ENCODE results near the gene WBP2.

The WBP2 gene

GRCh38 chr17:75843577-75844529, 11.3 kb downstream of the WBP2 start, which contains the start of gene UNC13D:
Gene UNC13D, minus strand, starts transcription at chr17:75844404. Its CDS starts 67 bp downstream, at chr17:75844337.
- DNase-seq = no peak

- DNase-seq = no peak
Observed at GRCh38 chr17:75842963-75843576, 12.1 kb downstream of the WBP2 start.

GRCh38 chr17:75842411-75842810, 12.7 kb downstream of the WBP2 start:
- no peak for DNase-seq

DNA sequence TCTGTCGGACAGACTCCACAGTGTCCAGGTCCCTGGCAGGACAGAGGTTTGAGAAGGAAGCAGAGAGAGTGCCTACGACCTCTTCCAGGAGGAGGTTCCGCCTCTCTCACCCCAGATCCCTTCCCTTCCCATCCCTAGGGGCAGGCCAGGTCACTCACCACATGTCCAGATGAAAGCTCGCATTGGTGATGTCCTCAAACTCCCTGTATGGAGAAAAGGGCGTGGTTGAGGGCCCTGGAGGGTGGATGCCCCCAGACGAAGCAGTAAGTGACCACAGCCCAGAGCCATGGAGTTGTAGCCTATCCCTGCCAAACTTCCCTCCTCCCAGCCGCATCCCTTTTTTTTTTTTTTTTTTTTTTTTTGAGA, 14.4 kb downstream of the WBP2 start:
- DNase-seq = no peak

DNA sequence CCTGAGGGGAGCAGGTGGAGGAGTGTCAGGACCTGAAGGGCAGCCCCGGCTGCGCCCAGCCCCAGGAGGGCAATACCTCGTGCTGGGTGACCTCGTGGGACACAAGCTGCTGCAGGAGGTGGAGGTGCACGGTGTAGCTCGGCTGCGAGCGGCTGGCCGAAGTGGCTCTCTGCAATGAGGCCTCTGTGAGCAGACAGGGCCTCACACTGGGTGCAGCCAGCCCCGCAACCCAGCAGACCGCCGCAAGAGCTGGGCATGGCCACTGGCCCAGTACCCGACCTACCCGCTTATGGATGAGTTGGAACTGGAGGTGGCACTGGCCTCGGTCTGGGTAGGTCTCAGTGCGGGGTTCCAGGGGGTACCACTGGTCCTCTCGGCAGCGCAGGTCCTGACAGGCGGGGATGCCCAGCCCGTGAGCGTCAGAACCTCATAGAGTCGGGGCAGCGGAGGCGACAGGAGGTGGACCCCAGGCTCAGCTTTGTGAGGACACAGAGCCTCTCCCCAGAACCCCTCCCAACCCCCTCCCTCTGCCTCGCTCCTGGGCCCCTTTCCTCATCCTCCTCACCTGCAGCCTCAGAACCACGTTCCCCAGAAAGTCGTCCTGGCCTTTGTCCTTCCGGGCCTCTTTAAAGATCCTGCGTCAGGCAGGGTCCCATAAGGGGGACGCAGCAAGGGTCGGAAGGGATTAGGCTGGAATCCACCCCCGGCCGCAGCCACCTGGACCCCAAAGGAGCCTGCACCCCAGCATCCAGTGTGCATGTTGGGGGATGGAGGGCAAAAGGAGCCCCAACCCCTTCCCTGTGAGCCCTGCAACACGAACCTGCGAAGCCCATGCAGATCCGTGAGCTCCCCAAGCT, 15.0 kb downstream of the WBP2 start:
- DNase-seq = no peak

DNA sequence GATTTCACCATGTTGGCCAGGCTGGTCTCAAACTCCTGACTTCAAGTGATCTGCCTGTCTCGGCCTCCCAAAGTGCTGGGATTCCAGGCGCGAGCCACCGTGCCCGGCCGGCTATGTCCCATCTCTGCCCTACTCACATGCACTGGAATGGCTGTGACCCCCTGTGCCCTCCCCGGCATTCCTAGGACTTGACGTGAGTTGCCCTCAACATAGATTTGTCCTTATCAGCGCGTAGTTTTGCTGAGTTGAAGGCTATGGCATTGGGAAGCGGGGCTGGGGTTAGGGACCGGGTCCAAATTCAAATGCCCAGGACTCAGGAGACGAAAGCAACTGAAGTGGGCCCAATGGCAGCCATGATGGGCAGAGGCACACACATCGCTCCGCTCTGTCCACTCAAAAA, 16.7 kb downstream of the WBP2 start:
- DNase-seq = no peak

- no peak for DNase-seq
Observed at GRCh38 chr17:75837899-75838298, 17.2 kb downstream of the WBP2 start.

DNA sequence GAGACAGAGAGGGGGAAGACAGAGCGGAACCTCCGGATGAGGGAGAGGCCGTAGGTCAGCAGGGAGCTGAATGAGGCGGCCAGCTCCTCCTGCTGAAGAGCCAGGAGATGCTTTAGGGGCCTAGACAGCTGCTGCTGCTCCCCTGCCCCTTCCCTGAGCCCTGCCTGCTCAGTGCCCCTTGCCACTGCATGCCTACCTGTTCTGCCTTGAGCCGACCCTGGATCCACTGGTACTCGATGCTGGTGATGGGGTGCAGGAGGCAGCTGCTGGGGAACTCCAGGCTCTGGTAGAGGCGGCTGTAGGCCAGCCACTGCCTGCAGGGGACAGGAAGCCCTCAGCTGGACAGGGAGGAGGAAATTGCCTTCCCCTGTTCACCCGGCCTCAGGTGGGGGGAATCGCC, 18.5 kb downstream of the WBP2 start:
- no peak for DNase-seq

DNA sequence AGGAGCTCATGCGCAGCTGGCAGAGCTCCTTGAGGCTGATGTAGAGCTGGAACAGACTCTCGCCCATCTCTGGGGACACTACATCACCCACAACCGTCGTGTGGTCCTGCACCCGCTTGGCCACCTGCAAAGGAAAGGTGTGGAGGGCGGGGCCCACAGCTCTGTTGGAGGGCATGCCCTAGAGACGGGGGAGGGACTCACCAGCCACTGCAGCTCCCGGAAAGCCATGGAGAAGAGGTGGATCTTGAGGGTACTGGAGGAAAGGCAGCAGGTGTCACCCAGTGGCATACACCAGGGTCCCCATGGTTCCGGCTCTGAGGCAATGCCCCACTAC, 19.5 kb downstream of the WBP2 start:
- DNase-seq = no peak

- no peak for DNase-seq
Observed at GRCh38 chr17:75834928-75835653, 20.0 kb downstream of the WBP2 start.

- DNase-seq = no peak
Observed at GRCh38 chr17:75834279-75834920, 20.7 kb downstream of the WBP2 start.

- peak in 1 of 2 experiments; percentile 39 for DNase-seq
Observed at GRCh38 chr17:75832652-75833400, 22.3 kb downstream of the WBP2 start.

DNA sequence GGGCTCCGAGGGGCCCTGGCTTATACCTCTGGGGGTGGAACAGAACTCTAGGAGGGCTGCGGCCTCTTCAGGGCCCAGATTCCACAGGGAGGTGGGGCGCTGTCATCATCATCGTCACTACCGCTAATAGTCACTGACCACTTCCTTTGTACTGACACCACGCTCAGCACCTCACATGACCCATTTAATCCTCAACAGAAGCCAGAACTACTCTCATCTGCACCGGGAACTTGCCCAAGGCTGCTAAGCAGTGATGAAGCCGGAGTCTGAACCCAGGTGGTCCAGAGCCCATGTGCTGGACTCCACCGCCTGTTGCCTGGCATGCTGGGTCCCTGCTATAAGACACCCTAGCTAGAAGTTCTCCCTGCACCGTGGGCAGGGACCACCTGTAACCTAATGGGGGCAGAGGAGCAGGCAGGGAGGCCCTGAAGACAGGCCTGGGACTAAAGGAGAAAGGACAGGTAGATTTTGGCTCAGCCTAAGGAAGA, 22.9 kb downstream of the WBP2 start:
- DNase-seq = no peak

- DNase-seq = no peak
Observed at GRCh38 chr17:75831032-75831571, 24.0 kb downstream of the WBP2 start.

GRCh38 chr17:75830164-75831031, 24.7 kb downstream of the WBP2 start:
- DNase-seq = peak in 1 of 2 experiments; percentile 38

- DNase-seq = no peak
Observed at GRCh38 chr17:75829747-75830146, 25.4 kb downstream of the WBP2 start.

DNA sequence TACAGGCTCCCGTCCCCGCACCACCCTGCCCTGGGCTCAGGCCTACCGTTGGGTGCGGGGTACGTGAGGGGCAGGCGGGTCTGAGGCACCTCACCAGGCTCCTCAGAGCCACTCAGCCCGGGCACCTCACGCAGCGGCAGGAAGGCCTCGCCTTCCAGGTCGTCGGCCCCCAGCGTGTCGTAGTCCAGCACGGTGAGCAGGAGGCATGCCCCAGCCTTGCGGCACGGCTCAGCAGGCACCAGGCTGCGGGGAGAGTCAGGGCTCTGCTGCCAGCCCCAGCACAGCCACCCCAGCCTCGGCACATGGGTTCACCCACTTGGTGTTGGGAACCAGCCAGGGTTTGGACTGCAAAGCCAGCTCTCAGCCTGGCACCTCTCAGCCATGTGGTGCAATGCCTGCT, 26.4 kb downstream of the WBP2 start:
- DNase-seq = no peak

DNA sequence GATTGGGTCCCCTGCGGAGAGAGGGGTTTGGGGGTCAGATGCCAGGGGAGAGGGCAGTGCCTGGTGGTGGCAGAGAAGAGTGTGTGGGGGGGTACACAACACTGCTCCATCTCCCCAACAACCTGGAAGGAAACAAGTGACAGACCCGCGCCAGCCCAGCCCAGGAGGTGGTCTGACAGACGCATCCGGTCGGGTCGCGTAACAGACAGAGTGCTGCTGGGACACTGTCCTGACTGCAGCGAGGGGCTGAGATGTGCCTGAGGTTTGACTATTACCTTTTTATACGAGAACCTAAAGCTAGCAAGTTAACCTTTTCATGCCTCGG, 27.1 kb downstream of the WBP2 start:
- no peak for DNase-seq

- DNase-seq = peak; percentile 62 to 84
Observed at GRCh38 chr17:75827308-75828075, 27.6 kb downstream of the WBP2 start.
